Measurements from ENCODE around the gene PIGB.
"Not testable (repeated sequence)": the region's sequence is repeated elsewhere in the genome, so short reads cannot be mapped to it uniquely, and the experiment has no call there.

PIGB gene

GRCh38 chr15:55297315-55297714 is 21.7 kb upstream of the PIGB start:
- DNase-seq = no peak

- not testable (repeated sequence) for DNase-seq
These were observed 16.2 kb upstream of the PIGB start for GRCh38 chr15:55302801-55303200.

GRCh38 chr15:55319537-55320237 is 665 bp downstream of the PIGB start:
- DNase-seq = peak in 2 of 51 donors; percentile 4 to 27

GRCh38 chr15:55320238-55320550 is 1.2 kb downstream of the PIGB start:
- DNase-seq = no peak

GRCh38 chr15:55320963-55321362 is 1.9 kb downstream of the PIGB start:
- DNase-seq = no peak

GRCh38 chr15:55322467-55322866 is 3.4 kb downstream of the PIGB start:
- DNase-seq = no peak

- no peak for DNase-seq
These were observed 8.4 kb downstream of the PIGB start for GRCh38 chr15:55327387-55327786.

GRCh38 chr15:55334371-55334770 is 15.3 kb downstream of the PIGB start:
- no peak for DNase-seq

GRCh38 chr15:55334997-55335396 is 16.0 kb downstream of the PIGB start:
- no peak for DNase-seq

- DNase-seq = no peak
These were observed 18.1 kb downstream of the PIGB start for GRCh38 chr15:55337160-55337559.

- no peak for DNase-seq
These were observed 24.1 kb downstream of the PIGB start for GRCh38 chr15:55343168-55343567.

- DNase-seq = peak in 2 of 51 donors; percentile 2 to 3
These were observed 25.2 kb downstream of the PIGB start for GRCh38 chr15:55344206-55344605.

- DNase-seq = no peak
These were observed 29.3 kb downstream of the PIGB start for GRCh38 chr15:55348281-55348778.

GRCh38 chr15:55349282-55349681 is 30.3 kb downstream of the PIGB start:
- DNase-seq = no peak

GRCh38 chr15:55353025-55353424 is 34.0 kb downstream of the PIGB start:
- no peak for DNase-seq

GRCh38 chr15:55356985-55357585 is 38.1 kb downstream of the PIGB start:
- no peak for DNase-seq

GRCh38 chr15:55357774-55358173 is 38.8 kb downstream of the PIGB start:
- DNase-seq = no peak

- DNase-seq = no peak
These were observed 39.4 kb downstream of the PIGB start for GRCh38 chr15:55358471-55358870.

- DNase-seq = no peak
These were observed 41.2 kb downstream of the PIGB start for GRCh38 chr15:55360256-55360655.

- no peak for DNase-seq
These were observed 42.0 kb downstream of the PIGB start for GRCh38 chr15:55361048-55361447.

GRCh38 chr15:55362641-55363040 is 43.6 kb downstream of the PIGB start:
- no peak for DNase-seq

GRCh38 chr15:55366981-55367380 is 48.0 kb downstream of the PIGB start:
- no peak for DNase-seq

GRCh38 chr15:55372701-55373440 is 53.8 kb downstream of the PIGB start:
- DNase-seq = no peak

Data from hypothalamus (tissue), 51 donors.